ENCODE measurements around the gene PNPLA7.

DNA sequence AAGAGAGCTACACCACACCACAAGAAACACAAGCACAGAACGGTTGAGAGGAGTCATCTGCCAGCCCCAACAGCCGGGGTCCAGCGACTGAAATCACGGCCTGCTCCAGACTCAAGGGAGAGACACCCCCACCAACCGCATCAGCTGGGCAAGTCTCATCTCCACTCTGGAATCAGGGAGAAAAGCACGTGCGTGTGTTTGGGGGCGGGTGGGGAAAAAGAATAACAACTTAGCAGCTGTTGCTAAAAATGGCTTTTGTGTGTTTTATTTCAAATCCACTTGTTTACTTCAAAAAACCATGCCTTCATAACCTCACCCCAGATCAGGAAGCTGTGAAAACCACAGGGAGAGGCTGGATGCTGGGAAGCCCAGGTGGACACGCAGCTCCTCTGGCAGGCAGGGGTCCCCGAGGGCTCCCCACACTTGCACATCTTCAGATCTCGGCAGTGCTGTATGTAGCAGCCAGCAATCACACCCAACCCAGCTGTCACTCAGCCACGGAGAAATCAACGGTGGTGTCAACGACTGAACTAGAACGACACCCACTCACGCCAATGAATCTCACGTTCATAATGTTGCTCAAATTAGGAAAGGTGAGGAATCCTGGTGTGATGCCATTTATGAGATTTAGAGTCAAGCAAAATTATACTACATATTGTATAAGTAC, 19.0 kb downstream of the PNPLA7 start:
- TF ChIP-seq, protein P1, sequence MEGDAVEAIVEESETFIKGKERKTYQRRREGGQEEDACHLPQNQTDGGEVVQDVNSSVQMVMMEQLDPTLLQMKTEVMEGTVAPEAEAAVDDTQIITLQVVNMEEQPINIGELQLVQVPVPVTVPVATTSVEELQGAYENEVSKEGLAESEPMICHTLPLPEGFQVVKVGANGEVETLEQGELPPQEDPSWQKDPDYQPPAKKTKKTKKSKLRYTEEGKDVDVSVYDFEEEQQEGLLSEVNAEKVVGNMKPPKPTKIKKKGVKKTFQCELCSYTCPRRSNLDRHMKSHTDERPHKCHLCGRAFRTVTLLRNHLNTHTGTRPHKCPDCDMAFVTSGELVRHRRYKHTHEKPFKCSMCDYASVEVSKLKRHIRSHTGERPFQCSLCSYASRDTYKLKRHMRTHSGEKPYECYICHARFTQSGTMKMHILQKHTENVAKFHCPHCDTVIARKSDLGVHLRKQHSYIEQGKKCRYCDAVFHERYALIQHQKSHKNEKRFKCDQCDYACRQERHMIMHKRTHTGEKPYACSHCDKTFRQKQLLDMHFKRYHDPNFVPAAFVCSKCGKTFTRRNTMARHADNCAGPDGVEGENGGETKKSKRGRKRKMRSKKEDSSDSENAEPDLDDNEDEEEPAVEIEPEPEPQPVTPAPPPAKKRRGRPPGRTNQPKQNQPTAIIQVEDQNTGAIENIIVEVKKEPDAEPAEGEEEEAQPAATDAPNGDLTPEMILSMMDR (IDR thresholded peaks at IDR 0.05 in 8 of 11, conservative IDR thresholded peaks at IDR 0.05 in 3 of 11) = no peak
- TF ChIP-seq POLR2A (IDR thresholded peaks at IDR 0.05) = no peak
- TF ChIP-seq POLR2AphosphoS5 (IDR thresholded peaks at IDR 0.05) = no peak

All from spleen (tissue), 7 donors.